ENCODE data around the gene MAP4K5.

- TF ChIP-seq CREB5 (CRISPR knock-in tag; IDR thresholded peaks at IDR 0.05; ENCODE audit: low read depth), result no peak
- no peak for TF ChIP-seq ZFP3 (CRISPR knock-in tag; IDR thresholded peaks at IDR 0.05)
- no peak for TF ChIP-seq TSHZ2 (CRISPR knock-in tag; IDR thresholded peaks at IDR 0.05)
- no peak for TF ChIP-seq ARNTL (CRISPR knock-in tag; IDR thresholded peaks at IDR 0.05; ENCODE audit: borderline replicate concordance, low read depth)
- no peak for TF ChIP-seq BACH2 (CRISPR knock-in tag; IDR thresholded peaks at IDR 0.05; ENCODE audit: borderline replicate concordance)
- no peak for TF ChIP-seq PATZ1 (CRISPR knock-in tag; IDR thresholded peaks at IDR 0.05; ENCODE audit: borderline replicate concordance)
- TF ChIP-seq CSDC2 (CRISPR knock-in tag; IDR thresholded peaks at IDR 0.05), result no peak
Measured at GRCh38 chr14:50397390-50398188, 134.8 kb downstream of the MAP4K5 start.
